Measurements from ENCODE around the gene SLC52A1.
"Not testable (repeated sequence)": the region's sequence is repeated elsewhere in the genome, so short reads cannot be mapped to it uniquely, and the experiment has no call there.

The SLC52A1 gene

GRCh38 chr17:5030168-5030567 is 5.1 kb downstream of the SLC52A1 start:
- DNase-seq, result not testable (repeated sequence)

DNA sequence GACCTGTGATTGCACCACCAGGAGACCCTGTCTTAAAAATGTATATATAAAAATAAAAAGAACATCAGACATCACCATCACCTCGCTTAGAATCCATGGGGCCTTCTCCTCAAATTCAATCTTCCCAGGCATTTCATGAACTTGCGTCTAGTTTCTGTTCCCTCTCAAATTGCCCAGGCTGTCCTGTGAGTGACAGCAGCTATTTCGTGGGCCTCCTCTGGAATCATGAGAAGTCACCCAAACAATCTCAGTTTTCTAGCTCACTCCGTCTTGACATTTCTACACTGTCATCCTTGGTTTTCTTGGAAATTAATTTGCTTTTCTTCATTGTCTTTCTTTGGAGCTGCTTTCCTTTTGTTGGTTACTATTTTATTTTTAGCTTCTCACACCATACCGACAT is 7.3 kb downstream of the SLC52A1 start:
- DNase-seq, result no peak

- no peak for DNase-seq
These were observed 7.9 kb downstream of the SLC52A1 start for GRCh38 chr17:5027299-5027698.

- no peak for DNase-seq
These were observed 10.6 kb downstream of the SLC52A1 start for GRCh38 chr17:5024604-5025003.

DNA sequence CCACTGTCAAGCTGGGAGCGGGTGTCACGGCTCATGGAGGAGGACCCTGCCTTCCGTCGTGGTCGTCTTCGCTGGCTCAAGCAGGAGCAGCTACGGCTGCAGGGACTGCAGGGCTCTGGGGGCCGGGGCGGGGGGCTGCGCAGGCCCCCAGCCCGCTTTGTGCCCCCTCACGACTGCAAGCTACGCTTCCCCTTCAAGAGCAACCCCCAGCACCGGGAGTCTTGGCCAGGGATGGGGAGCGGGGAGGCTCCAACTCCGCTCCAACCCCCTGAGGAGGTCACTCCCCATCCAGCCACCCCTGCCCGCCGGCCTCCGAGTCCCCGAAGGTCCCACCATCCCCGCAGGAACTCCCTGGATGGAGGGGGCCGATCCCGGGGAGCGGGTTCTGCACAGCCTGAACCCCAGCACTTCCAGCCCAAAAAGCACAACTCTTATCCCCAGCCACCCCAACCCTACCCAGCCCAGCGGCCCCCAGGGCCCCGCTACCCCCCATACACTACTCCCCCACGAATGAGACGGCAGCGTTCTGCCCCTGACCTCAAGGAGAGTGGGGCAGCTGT is 11.6 kb downstream of the SLC52A1 start:
- DNase-seq, result no peak

GRCh38 chr17:5022171-5022711 is 13.0 kb downstream of the SLC52A1 start:
- DNase-seq, result no peak

- DNase-seq, result no peak
These were observed 14.7 kb downstream of the SLC52A1 start for GRCh38 chr17:5020502-5021023.

GRCh38 chr17:5019475-5019956 is 15.7 kb downstream of the SLC52A1 start:
- DNase-seq, result peak; percentile 42

GRCh38 chr17:5014357-5014756 is 20.9 kb downstream of the SLC52A1 start:
- no peak for DNase-seq

GRCh38 chr17:5011928-5012327 is 23.3 kb downstream of the SLC52A1 start:
- DNase-seq, result peak; percentile 61

DNA sequence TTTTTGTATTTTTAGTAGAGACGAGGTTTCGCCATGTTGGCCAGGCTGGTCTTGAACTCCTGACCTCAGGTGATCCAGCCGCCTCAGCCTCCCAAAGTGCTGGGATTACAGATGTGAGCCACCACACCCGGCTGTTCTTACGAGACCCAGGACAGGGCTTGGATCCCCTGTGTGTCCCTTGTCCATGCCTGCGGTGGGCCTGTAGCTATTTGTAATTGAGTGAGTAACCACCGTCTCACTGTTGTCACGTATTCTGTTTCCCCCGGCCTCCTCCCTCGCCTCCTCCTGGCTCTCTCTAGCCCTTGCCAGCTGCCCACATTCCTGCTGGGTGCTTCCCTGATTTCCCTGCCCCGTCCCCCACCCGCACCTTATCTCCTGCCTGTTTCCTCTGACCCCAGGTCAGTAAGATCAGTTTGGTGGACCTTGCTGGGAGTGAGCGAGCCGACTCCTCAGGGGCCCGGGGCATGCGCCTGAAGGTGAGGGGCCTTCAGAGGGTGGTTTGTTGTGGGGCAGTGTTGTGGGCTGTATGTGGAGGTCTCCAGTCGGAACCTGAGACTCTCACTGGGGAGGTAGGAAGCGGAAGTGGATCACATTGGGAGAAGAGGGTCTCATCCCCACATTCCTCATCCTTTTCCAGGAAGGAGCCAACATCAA is 31.9 kb downstream of the SLC52A1 start:
- DNase-seq, result no peak

DNA sequence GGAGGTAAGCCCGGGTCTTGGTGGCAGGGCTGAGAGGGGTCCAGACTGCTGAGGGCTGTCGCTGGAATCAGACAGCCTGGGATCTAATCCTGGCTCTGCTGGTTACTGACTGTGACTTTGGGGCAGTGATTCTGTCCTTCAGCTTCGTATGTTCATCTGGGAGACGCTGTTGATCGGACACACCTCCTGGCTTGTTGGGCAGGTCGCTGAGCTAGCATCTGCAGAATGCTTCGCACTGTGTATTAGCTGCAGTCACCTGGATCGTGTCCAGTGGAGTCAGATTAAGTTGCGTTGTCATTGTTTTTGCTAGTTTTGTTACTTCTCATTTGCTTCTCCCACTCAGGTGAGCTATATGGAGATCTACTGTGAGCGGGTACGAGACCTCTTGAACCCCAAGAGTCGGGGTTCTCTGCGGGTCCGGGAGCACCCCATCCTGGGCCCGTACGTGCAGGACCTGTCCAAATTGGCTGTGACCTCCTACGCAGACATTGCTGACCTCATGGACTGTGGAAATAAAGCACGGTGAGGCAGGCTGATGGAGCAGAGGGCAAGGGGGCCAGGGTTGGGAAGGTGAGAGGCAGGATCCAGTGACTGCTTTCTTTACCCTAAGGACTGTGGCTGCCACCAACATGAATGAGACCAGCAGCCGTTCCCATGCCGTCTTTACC is 33.0 kb downstream of the SLC52A1 start:
- no peak for DNase-seq

DNA sequence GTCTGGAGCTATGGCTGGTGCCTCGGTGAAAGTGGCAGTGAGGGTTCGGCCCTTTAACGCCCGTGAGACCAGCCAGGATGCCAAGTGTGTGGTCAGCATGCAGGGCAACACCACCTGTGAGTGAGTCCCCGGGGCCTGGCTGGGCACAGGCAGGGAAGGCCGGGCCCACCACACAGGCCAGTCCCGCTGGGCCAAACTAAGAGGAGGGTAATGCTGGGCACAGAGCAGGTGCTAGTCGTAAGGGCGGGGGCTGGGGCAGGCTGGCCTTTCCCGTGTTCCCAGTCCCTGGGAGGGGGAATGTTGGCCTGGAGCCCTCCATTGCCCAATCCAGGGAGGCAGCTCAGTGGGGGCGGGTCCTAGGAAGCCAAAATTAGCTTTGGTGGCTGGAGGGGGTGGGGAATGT is 35.0 kb downstream of the SLC52A1 start:
- no peak for DNase-seq

DNA sequence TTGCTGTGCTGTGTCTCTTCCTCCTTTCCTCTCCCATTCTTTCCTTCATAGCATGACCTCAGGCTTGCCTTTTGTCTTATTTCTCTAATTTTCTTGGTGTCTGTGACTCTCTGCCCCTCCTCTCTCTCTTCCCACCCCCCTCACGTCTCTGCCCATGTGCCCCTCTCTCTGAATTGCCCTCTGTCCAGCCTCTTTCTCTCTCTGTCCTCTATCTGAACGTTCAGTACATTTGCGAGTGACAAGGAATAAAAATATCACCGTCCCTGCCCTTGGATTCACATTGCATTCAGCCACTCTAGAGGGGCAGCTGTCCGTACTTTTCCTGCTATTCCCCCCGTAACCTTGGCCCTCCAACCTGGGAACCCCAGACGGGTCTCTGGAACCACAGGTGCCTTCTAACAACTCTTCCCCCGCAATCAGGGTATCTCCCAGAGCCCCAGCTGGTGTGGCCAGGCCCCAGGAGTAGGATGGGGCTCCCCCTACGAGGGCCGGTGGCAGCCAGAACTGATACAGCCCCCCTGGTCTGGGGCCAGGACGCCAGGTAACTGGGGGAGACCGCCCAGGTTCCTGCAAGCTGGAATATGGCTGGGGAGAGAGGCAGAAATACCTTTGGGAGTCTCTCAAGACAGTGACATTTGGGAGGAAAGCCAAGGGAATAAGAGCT is 35.7 kb downstream of the SLC52A1 start:
- no peak for DNase-seq

GRCh38 chr17:4998732-4999429 is 36.3 kb downstream of the SLC52A1 start:
- DNase-seq, result no peak

- DNase-seq, result peak; percentile 13
These were observed 37.0 kb downstream of the SLC52A1 start for GRCh38 chr17:4998027-4998731.

GRCh38 chr17:4997302-4998026 is 37.8 kb downstream of the SLC52A1 start, which contains the start of the genes INCA1 and KIF1C:
Gene INCA1 (minus strand): TSS chr17:4997522. CDS start chr17:4994437, 3,085 bp downstream.
Gene KIF1C (plus strand): TSS chr17:4997950. CDS start chr17:5000247, 2,297 bp downstream.
- DNase-seq, result peak; percentile 88

DNA sequence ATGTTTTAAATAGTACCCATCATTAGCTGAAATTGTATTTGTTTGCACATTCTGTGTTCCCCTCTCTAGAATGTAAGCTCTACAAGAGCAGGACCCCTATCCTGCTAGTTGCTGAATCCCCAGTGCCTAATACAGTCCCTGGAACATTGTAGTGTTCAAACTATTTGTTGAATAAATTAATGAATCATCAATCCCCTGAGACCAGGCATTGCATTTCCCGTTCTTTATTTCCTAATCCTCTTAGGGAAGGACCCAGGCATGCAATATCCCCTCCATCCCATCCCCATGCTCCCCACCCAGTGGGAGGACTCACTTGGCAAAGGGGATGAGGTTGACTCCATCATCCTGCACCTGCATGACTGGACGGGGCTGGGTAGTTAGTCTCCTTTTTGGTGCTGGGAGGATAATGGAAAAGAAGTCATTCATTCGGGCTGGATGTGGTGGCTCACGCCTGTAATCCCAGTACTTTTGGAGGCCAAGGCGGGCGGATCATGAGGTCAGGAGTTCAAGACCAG is 41.1 kb downstream of the SLC52A1 start:
- DNase-seq, result no peak

- DNase-seq, result no peak
These were observed 47.3 kb downstream of the SLC52A1 start for GRCh38 chr17:4987767-4988567.
